MM.1S (cell line): ENCODE measurements around the gene PTPRH.

Experiments
- EZH2 ChIP-seq: fragments of 300-600 bp; sonication (generic); optimal IDR thresholded peaks from 2 replicates; pipeline ENCODE3; 2017; ENCODE audit warnings: low read depth, mild to moderate bottlenecking, antibody characterized with exemption, low read length, mixed read lengths
- EZH2phosphoT487 ChIP-seq: fragments of 300-600 bp; sonication (generic); IDR thresholded peaks from 2 replicates; pipeline ENCODE4 v1.6.1; 2018; ENCODE audit warnings: antibody characterized with exemption, low read length
- TF ChIP-seq, protein P1 (sequence below): fragments of 300-600 bp; sonication (generic); IDR thresholded peaks from 2 replicates; pipeline ENCODE4 v1.5.1; 2016; ENCODE audit warnings: antibody characterized with exemption, low read length, mixed read lengths

DNA sequence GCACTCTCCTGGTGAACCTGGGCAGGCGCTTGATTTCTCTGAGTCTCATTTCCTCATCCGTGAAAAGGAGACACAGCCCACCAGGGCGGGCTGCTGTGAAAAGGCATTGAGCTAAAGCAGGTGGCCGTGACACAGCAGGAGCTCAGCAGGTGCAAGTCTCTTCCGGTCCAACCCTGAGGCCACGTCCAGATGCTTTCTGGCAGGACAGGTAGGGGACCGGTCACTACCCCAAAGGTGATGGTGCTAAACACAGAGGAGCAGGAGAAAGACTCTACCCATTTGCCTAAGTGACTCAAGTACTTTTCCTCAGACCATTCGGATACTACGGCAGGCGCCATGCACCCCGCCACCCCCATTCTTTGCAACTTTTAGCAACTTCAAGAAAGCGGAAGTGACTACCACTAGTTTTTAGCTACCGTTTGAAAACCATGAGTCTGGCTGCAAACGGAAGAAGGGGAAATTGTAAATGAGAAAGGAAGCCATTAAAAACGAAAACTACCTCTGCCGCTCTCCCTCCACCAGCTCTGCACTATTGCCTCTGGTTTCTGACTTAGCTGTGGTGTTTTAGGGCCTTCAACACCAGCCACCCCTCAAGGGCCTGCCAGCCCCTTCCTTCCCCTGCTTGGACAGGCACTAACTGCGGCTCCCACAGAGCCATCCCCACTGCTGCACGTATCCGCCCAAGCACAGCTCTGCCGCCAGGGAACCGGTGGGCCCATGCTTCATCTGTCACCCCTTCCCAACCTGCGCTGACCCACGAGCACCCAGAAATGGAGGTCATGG, 44.7 kb upstream of the PTPRH start:
- TF ChIP-seq, protein P1, sequence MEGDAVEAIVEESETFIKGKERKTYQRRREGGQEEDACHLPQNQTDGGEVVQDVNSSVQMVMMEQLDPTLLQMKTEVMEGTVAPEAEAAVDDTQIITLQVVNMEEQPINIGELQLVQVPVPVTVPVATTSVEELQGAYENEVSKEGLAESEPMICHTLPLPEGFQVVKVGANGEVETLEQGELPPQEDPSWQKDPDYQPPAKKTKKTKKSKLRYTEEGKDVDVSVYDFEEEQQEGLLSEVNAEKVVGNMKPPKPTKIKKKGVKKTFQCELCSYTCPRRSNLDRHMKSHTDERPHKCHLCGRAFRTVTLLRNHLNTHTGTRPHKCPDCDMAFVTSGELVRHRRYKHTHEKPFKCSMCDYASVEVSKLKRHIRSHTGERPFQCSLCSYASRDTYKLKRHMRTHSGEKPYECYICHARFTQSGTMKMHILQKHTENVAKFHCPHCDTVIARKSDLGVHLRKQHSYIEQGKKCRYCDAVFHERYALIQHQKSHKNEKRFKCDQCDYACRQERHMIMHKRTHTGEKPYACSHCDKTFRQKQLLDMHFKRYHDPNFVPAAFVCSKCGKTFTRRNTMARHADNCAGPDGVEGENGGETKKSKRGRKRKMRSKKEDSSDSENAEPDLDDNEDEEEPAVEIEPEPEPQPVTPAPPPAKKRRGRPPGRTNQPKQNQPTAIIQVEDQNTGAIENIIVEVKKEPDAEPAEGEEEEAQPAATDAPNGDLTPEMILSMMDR: no peak
- TF ChIP-seq EZH2: no peak
- TF ChIP-seq EZH2phosphoT487: no peak
